ENCODE data around the gene HOXD1. TPM values are rescaled to one million over a fixed set of nuclear protein-coding genes. Genes with fewer than 3 reads are reported as not detected.

Gene HOXD1
- total RNA-seq (2014; rRNA removed; shearing (Covaris generic)), result not detected in 2 replicates
- total RNA-seq (2022), result not detected in 2 replicates
- not detected for Bru-seq, nascent RNA
- BruChase-seq, experiment 1, labeled RNA remaining after a 6-hour chase, result not detected
- not detected for BruChase-seq, experiment 2, labeled RNA remaining after a 2-hour chase
- long read RNA-seq, result 0 reads

DNA sequence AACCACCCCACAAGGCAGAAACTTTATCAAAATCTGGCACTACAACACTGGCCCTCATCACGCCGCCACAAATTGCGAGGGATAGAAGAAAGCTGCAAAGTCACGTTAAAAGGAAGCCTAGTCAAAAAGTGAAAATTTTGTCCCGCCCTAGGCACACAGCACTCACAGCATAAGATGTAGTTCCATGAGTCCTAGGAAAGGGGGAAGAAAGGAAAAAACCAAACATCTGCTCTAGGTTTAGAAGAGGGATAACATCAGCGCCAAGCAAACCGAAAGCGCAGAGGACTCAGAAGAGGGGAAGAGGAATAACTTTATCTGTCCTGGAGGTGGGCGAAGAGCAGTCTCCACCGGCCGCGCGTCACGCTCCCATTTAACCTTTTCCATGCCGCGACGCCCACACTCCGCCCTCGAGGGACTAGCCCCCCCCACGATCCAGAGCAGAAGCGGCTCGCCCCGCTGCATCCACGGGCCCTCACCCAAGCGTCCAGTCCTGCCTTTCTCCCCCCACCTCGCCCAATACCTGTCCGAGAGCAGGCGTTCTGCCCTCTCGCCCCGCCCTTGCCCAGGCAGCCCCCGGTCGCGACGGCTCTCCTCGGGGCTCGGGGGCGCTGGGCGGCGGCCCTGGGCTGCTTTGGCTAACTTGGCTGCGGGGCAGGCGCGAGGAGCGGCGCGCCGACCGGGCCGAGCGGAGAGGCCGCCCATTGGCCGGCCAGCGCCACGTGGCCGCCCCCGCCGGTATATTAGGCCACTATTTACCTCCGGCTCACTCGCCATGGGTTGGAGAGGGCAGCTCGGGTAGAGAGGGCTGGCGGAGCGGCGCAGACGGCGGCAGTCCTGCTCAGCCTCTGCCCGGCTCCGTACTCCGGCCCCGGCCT is at the start of gene HOXD1:
Gene HOXD1, plus strand, starts transcription at position 770 of the 875 bp plus-strand sequence. CDS start 134 bp downstream, outside the sequence.
- TF ChIP-seq EZH2phosphoT487 (IDR thresholded peaks at IDR 0.05; ENCODE audit: borderline replicate concordance, low read depth, low read length), result no peak
- TF ChIP-seq, protein P1, sequence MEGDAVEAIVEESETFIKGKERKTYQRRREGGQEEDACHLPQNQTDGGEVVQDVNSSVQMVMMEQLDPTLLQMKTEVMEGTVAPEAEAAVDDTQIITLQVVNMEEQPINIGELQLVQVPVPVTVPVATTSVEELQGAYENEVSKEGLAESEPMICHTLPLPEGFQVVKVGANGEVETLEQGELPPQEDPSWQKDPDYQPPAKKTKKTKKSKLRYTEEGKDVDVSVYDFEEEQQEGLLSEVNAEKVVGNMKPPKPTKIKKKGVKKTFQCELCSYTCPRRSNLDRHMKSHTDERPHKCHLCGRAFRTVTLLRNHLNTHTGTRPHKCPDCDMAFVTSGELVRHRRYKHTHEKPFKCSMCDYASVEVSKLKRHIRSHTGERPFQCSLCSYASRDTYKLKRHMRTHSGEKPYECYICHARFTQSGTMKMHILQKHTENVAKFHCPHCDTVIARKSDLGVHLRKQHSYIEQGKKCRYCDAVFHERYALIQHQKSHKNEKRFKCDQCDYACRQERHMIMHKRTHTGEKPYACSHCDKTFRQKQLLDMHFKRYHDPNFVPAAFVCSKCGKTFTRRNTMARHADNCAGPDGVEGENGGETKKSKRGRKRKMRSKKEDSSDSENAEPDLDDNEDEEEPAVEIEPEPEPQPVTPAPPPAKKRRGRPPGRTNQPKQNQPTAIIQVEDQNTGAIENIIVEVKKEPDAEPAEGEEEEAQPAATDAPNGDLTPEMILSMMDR (conservative IDR thresholded peaks at IDR 0.05; ENCODE audit: low read length), result no peak
- no peak within 1 kb of the TSS for H3K4me2 ChIP-seq (ENCODE audit: low read length)
- no peak within 1 kb of the TSS for H2AFZ ChIP-seq (ENCODE audit: low read length)
- H3K9me2 ChIP-seq (ENCODE audit: insufficient read depth, low read length), result no peaks in the 10 kb centered on the region
- DNase-seq (ENCODE audit: low spot score), result no peak
- ChIA-PET CTCF (ENCODE audit: unreplicated experiment) (no interaction called here), POLR2A (no interaction called here)
- no peaks in the 10 kb centered on the region for H3K79me2 ChIP-seq (ENCODE audit: insufficient read depth, low read depth, low read length)
- no peak within 1 kb of the TSS for H3K27ac ChIP-seq (ENCODE audit: low read depth, low read length, poor library complexity, severe bottlenecking)
- intact Hi-C loops (cut with micrococcal nuclease; ENCODE audit: unreplicated experiment), result no loop called here
- no peaks in the 10 kb centered on the region for H3K36me3 ChIP-seq (ENCODE audit: insufficient read depth, low read length)
- H3K4me1 ChIP-seq (ENCODE audit: insufficient read depth, low read length, poor library complexity, severe bottlenecking), result no peaks in the 10 kb centered on the region
- BruUV-seq (replicated peaks), result no TSS peak
- H3K9me3 ChIP-seq (ENCODE audit: low read length), result no peaks in the 10 kb centered on the region
- no peaks in the 10 kb centered on the region for H4K20me1 ChIP-seq (ENCODE audit: insufficient read depth, low read length)
- H3K4me3 ChIP-seq (ENCODE audit: low read depth, low read length, poor library complexity, severe bottlenecking), result no peak within 1 kb of the TSS

DNA sequence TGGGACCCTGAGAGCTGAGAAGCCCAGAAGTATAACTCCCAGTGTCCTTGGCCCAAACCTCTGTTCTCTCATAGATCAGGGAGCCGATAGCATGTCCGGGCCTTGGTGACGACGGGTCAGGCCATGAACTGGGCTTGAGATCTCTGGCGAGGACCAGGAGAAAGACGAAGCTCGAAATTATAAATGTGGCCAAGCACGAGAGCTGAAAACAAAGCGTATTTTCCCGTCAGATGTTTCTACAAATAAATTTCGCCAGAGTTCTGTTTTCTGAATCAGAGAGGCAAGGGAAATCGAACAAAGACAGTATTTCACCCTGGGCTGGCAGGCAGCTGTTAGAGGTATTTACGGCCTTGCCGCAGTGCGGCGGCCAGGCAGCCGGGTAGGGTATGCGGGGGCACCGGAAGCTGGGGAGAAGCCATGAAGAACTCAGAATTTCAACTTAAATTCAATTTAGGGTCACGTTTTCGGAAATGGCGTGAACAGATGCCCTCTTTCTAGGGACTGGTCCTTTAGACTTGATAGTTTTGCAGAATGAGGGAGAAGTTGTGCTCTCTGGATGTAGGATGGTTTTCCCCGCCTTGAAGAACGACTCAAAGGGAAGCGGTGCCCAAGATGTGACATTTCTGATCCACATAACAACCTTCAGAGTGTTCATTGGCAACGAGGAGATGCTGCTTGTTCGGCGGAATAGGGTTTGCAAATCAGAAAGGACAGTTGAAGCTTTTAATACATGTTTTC is 49.4 kb upstream of the HOXD1 start:
- no peak overlapping the region for H3K4me3 ChIP-seq (ENCODE audit: low read depth, low read length, poor library complexity, severe bottlenecking)
- no peak for TF ChIP-seq EZH2phosphoT487 (IDR thresholded peaks at IDR 0.05; ENCODE audit: borderline replicate concordance, low read depth, low read length)
- TF ChIP-seq, protein P1 (conservative IDR thresholded peaks at IDR 0.05; ENCODE audit: low read length), result no peak
- no peak overlapping the region for H3K4me2 ChIP-seq (ENCODE audit: low read length)
- no peaks in the 10 kb centered on the region for H3K9me2 ChIP-seq (ENCODE audit: insufficient read depth, low read length)
- H3K4me1 ChIP-seq (ENCODE audit: insufficient read depth, low read length, poor library complexity, severe bottlenecking), result peaks cover 3% of the 10 kb centered on the region
- no peak overlapping the region for H3K27ac ChIP-seq (ENCODE audit: low read depth, low read length, poor library complexity, severe bottlenecking)
- no peaks in the 10 kb centered on the region for H4K20me1 ChIP-seq (ENCODE audit: insufficient read depth, low read length)
- no TSS peak for BruUV-seq (replicated peaks)
- H3K36me3 ChIP-seq (ENCODE audit: insufficient read depth, low read length), result no peaks in the 10 kb centered on the region
- ChIA-PET POLR2A (interaction anchor here (0.6 kb wide), 1 partner anchor 517 kb away, joined by 4 read pairs; no protein-coding TSS in a partner anchor), CTCF (ENCODE audit: unreplicated experiment) (no interaction called here)
- no peaks in the 10 kb centered on the region for H3K9me3 ChIP-seq (ENCODE audit: low read length)
- H3K79me2 ChIP-seq (ENCODE audit: insufficient read depth, low read depth, low read length), result no peaks in the 10 kb centered on the region
- intact Hi-C loops (cut with micrococcal nuclease; ENCODE audit: unreplicated experiment), result no loop called here
- no peak for DNase-seq (ENCODE audit: low spot score)
- no peak overlapping the region for H2AFZ ChIP-seq (ENCODE audit: low read length)
